Measurements from ENCODE around the gene PRDM4.

DNA sequence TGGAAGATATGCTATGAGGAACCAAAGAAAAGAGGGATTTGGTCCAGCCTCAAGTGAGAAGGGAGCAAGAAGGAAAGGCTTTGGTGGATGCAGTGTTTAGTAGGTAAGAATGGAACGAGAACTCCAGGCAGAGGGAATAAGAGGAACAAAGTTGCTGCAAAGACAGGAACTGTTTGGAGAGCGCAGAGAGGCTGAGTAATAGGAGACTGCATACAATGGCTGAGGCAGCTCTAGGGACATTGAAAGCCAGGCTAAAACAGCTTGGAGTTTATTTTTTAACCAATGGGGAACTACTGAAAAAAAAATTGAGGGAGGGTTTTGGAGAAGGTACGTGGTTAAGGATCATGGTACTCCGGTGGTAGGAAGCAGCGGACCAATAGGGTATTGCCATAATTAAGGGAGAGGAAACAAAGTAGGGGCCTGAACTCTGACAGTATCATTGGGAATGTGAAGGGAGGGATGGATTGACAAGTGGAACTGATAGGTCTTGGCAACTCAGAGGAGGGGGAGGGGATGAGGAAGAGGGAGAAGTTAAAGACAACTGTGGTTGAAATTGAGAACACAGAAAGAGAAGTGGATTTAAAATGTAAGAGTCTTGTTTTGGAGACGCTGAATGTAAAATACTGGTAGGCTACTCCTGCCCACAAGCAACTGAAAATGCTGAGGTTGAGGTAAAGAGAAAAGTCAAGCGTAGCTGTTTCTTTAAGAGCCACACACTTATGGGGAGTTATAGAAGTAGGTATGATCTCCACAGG, 18.3 kb upstream of the PRDM4 start:
- no peak for TF ChIP-seq ETV6 (CRISPR knock-in tag; IDR thresholded peaks at IDR 0.05)
- no peak for TF ChIP-seq CBFB (CRISPR knock-in tag; IDR thresholded peaks at IDR 0.05; ENCODE audit: low read depth)
- TF ChIP-seq ZBTB21 (CRISPR knock-in tag; IDR thresholded peaks at IDR 0.05; ENCODE audit: borderline replicate concordance): no peak
- TF ChIP-seq, protein P1, sequence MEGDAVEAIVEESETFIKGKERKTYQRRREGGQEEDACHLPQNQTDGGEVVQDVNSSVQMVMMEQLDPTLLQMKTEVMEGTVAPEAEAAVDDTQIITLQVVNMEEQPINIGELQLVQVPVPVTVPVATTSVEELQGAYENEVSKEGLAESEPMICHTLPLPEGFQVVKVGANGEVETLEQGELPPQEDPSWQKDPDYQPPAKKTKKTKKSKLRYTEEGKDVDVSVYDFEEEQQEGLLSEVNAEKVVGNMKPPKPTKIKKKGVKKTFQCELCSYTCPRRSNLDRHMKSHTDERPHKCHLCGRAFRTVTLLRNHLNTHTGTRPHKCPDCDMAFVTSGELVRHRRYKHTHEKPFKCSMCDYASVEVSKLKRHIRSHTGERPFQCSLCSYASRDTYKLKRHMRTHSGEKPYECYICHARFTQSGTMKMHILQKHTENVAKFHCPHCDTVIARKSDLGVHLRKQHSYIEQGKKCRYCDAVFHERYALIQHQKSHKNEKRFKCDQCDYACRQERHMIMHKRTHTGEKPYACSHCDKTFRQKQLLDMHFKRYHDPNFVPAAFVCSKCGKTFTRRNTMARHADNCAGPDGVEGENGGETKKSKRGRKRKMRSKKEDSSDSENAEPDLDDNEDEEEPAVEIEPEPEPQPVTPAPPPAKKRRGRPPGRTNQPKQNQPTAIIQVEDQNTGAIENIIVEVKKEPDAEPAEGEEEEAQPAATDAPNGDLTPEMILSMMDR (IDR thresholded peaks at IDR 0.05): no peak
- TF ChIP-seq, protein P2, sequence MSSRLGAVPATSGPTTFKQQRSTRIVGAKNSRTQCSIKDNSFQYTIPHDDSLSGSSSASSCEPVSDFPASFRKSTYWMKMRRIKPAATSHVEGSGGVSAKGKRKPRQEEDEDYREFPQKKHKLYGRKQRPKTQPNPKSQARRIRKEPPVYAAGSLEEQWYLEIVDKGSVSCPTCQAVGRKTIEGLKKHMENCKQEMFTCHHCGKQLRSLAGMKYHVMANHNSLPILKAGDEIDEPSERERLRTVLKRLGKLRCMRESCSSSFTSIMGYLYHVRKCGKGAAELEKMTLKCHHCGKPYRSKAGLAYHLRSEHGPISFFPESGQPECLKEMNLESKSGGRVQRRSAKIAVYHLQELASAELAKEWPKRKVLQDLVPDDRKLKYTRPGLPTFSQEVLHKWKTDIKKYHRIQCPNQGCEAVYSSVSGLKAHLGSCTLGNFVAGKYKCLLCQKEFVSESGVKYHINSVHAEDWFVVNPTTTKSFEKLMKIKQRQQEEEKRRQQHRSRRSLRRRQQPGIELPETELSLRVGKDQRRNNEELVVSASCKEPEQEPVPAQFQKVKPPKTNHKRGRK (CRISPR knock-in tag; IDR thresholded peaks at IDR 0.05; ENCODE audit: borderline replicate concordance): no peak
- TF ChIP-seq NR3C1 (CRISPR knock-in tag; conservative IDR thresholded peaks at IDR 0.05; ENCODE audit: low read depth): no peak
- TF ChIP-seq ATF1 (CRISPR knock-in tag; IDR thresholded peaks at IDR 0.05): no peak
- no peak for TF ChIP-seq ZNF232 (CRISPR knock-in tag; IDR thresholded peaks at IDR 0.05)
- TF ChIP-seq, protein P3, sequence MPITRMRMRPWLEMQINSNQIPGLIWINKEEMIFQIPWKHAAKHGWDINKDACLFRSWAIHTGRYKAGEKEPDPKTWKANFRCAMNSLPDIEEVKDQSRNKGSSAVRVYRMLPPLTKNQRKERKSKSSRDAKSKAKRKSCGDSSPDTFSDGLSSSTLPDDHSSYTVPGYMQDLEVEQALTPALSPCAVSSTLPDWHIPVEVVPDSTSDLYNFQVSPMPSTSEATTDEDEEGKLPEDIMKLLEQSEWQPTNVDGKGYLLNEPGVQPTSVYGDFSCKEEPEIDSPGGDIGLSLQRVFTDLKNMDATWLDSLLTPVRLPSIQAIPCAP (CRISPR knock-in tag; IDR thresholded peaks at IDR 0.05): no peak
- TF ChIP-seq, protein P4, sequence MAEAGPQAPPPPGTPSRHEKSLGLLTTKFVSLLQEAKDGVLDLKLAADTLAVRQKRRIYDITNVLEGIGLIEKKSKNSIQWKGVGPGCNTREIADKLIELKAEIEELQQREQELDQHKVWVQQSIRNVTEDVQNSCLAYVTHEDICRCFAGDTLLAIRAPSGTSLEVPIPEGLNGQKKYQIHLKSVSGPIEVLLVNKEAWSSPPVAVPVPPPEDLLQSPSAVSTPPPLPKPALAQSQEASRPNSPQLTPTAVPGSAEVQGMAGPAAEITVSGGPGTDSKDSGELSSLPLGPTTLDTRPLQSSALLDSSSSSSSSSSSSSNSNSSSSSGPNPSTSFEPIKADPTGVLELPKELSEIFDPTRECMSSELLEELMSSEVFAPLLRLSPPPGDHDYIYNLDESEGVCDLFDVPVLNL (CRISPR knock-in tag; IDR thresholded peaks at IDR 0.05; ENCODE audit: borderline replicate concordance, low read depth): no peak
- no peak for TF ChIP-seq ESRRA (CRISPR knock-in tag; IDR thresholded peaks at IDR 0.05; ENCODE audit: borderline replicate concordance)
- TF ChIP-seq CREM (CRISPR knock-in tag; IDR thresholded peaks at IDR 0.05): no peak
- TF ChIP-seq, protein P5, sequence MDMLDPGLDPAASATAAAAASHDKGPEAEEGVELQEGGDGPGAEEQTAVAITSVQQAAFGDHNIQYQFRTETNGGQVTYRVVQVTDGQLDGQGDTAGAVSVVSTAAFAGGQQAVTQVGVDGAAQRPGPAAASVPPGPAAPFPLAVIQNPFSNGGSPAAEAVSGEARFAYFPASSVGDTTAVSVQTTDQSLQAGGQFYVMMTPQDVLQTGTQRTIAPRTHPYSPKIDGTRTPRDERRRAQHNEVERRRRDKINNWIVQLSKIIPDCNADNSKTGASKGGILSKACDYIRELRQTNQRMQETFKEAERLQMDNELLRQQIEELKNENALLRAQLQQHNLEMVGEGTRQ (CRISPR knock-in tag; IDR thresholded peaks at IDR 0.05): no peak
- TF ChIP-seq, protein P6, sequence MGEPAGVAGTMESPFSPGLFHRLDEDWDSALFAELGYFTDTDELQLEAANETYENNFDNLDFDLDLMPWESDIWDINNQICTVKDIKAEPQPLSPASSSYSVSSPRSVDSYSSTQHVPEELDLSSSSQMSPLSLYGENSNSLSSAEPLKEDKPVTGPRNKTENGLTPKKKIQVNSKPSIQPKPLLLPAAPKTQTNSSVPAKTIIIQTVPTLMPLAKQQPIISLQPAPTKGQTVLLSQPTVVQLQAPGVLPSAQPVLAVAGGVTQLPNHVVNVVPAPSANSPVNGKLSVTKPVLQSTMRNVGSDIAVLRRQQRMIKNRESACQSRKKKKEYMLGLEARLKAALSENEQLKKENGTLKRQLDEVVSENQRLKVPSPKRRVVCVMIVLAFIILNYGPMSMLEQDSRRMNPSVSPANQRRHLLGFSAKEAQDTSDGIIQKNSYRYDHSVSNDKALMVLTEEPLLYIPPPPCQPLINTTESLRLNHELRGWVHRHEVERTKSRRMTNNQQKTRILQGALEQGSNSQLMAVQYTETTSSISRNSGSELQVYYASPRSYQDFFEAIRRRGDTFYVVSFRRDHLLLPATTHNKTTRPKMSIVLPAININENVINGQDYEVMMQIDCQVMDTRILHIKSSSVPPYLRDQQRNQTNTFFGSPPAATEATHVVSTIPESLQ (CRISPR knock-in tag; IDR thresholded peaks at IDR 0.05): no peak
